Hepatic stellate cell (primary cell): ENCODE data around the gene TRAT1.

ENCODE experiments used
- DNase-seq: peaks from one replicate; pipeline ENCODE4 v3.0.0; 2011; ENCODE audit warnings: low spot score

TRAT1 gene

DNA sequence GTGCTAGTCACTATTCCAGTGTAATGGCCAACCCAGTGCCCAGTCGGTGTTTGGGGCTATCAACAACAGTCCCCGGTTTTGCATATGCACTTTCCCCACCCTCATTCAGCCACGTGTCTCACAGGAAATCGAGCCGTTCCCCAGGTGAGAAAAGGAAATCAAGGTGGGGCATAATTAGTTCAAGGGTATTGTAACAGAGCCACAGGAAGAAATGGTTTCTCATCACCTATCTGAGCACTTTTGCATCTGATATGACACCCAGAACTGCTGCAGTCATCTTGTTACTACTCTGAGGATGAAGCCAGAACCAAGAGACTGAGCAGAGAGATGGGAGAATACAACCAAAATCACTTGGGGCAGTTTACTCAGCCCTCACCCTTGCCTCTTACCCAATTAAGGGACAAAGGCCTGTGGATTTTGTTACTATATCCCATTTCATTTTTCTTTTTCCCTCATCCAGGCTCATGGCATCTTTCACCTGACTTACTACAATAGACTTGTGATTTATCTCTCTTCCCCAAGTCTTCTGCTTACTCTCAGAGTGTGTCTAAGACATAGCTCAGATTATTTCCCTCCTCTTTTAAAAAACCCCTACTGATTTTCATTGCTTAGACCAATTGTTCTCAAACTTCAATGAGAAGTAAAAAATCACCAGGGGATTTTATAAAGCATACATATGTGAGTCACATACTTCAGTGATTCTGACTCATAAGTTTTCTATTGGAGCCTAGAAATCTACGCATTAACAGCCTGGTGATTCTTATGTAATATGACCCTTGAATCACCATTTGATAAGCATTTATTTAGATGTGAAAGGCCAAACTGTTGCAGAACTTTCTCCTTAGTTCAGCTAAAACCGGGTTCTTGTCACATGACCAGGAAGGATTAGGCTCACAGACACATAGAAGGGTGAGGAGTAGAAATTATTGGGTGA lies 40.5 kb downstream of the TRAT1 start:
- no peak for DNase-seq

DNA sequence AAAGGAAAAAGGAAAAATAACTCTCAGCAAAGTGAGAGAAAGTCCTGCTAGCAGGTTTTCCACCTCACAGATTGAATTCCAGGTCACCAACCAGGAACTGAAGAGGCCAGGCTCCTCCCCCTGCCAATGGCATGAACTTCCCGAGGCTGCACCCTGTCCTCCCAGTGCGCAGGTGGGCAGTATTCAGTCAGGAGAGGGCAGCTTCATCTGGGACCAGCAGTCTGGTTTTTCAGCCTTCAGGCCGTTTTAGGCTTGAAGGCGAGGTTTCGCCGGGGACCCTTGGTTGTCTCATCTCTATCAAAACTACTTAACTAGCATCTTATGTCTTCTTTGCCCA lies 41.2 kb downstream of the TRAT1 start:
- DNase-seq, result no peak

- DNase-seq, result no peak
These were observed 55.3 kb downstream of the TRAT1 start for GRCh38 chr3:108877901-108878300.

DNA sequence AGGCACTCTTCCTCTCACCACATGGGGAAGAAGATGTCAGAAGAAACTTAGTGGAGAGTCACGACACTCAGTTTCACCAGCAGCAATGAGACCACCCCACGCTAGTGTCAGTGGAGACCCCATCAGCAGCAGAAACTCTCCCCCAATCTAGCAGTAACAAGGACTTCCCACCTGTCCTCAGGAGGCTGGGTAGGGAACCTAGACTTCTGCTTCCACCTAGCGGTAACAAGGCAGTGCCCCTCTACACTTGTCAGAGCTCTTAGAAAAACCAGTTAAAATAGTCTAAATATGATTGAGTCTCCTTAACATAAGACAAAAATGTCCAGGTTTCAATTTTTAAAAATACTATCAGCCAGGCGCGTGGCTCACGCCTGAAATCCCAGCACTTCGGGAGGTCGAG lies 57.3 kb downstream of the TRAT1 start:
- no peak for DNase-seq

- no peak for DNase-seq
These were observed 60.2 kb downstream of the TRAT1 start for GRCh38 chr3:108882762-108883161.

GRCh38 chr3:108883373-108883772 lies 60.8 kb downstream of the TRAT1 start:
- no peak for DNase-seq

- no peak for DNase-seq
These were observed 64.5 kb downstream of the TRAT1 start for GRCh38 chr3:108887121-108887520.

DNA sequence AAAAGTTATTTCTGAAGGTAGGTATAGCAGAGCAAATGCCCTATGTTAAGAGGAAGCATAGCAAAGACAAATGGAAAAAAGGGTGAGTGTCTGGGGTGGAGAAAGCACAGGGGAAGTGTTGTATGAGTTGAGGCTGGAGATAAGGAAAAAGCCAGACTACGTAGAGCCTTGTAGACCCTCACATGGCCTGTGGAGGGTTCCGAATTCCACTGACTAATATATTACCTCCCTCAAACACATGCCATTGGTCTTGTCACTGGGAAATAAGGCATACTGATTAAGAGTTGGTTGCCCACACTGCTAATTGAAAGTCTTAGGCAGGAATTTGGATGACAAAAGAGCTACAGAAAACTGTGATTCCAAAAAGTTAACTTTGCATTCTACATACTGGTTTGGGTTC lies 65.2 kb downstream of the TRAT1 start:
- no peak for DNase-seq

DNA sequence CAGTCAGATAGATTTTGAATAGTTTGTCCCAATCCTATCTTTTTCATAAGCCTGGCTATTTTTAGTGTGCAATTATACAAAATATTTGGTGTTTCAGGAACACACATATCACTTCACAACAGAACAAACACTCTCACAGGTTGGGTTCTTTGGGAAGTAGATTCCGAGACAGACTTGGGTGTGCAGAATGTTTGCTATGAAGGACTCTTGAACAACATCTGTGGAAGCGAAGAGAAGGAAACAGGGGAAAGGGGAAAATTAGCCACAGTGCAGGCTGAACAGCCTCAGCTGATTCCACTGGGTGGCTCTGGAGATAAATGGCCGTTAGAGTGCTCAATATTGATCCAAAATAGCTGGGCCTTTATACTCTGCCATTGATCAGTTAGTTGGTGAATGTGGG lies 69.2 kb downstream of the TRAT1 start:
- no peak for DNase-seq

DNA sequence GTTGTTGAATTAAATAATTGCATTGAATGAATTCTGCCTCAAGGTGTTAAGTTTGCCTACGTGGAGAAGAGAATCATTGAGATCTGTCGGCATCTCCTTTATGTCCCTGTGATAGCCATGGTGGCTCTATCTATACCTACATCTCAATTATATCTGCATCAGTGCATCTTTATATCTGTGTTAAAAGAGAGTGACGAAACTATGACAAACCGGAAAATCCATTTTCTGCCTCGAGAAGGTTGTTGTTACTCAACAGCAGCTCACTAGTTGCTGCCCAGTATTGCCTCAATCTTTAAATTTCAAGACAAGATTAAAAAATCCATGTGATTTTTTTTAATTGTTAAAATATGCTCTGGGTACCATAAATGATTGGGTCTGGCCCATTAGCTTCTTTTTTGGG lies 72.4 kb downstream of the TRAT1 start:
- no peak for DNase-seq

- DNase-seq, result no peak
These were observed 75.3 kb downstream of the TRAT1 start for GRCh38 chr3:108897883-108898282.

DNA sequence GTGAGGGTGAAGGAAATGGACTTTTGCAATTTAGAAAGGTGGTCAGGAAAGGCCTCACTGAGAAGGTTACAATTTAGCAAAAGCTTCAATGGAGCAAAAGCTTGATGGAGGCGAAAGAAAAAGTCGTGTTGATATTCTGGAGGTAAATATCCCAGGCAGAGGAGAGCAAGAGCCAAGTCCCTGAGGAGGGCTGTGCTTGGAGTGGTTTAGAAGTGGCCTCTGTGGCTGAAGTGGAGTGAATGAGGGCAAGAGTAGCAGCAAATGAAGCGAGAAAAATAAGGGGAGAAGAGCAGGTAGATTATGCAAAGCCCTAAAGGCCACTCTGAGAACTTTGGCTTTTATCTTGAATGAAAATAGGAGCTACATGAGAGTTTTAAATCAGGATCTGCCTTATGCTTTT lies 76.9 kb downstream of the TRAT1 start:
- no peak for DNase-seq
